ENCODE data around the gene NBL1.
"Not testable (repeated sequence)": the region's sequence is repeated elsewhere in the genome, so short reads cannot be mapped to it uniquely, and the experiment has no call there.

Gene NBL1

GRCh38 chr1:19632211-19632610 lies 11.9 kb upstream of the NBL1 start:
- TF ChIP-seq CTCF (IDR thresholded peaks at IDR 0.05; ENCODE audit: low read depth, low read length, poor library complexity, severe bottlenecking) (no peak), EZH2phosphoT487 (IDR thresholded peaks at IDR 0.05; ENCODE audit: borderline replicate concordance, low read length) (no peak)
- no peaks in the 10 kb centered on the region for H3K9me2 ChIP-seq (replicated peaks; ENCODE audit: control insufficient read depth, low read length)
- H3K36me3 ChIP-seq (ENCODE audit: control insufficient read depth, low read length), result peaks cover 11% of the 10 kb centered on the region
- H3K4me2 ChIP-seq (ENCODE audit: low read length), result no peak overlapping the region
- H3F3A ChIP-seq (ENCODE audit: control insufficient read depth, insufficient read depth), result 0 out of 2 replicates have a peak, but pooled peaks cover 2% of the 10 kb centered on the region
- no peaks in the 10 kb centered on the region for H3K4me1 ChIP-seq (ENCODE audit: control insufficient read depth, low read length)
- H3K27me3 ChIP-seq (ENCODE audit: control insufficient read depth, low read length), result no peaks in the 10 kb centered on the region
- no peaks in the 10 kb centered on the region; the same call in 1 of the 2 replicates for H4K20me1 ChIP-seq (ENCODE audit: control insufficient read depth, insufficient read depth, low read depth, low read length)
- H3K79me2 ChIP-seq (ENCODE audit: control insufficient read depth, low read length), result no peaks in the 10 kb centered on the region
- H3K9me3 ChIP-seq (ENCODE audit: control insufficient read depth, insufficient read depth, low read length), result no peaks in the 10 kb centered on the region
- no peak overlapping the region for H3K27ac ChIP-seq (ENCODE audit: low read depth, low read length)
- no peak overlapping the region for H3K4me3 ChIP-seq (ENCODE audit: low read length)

- Histone ChIP-seq H3K9me2 (replicated peaks; ENCODE audit: control insufficient read depth, low read length) (no peaks in the 10 kb centered on the region), H3K27ac (ENCODE audit: low read depth, low read length) (no peak overlapping the region), H3K4me1 (ENCODE audit: control insufficient read depth, low read length) (no peaks in the 10 kb centered on the region), H3K79me2 (ENCODE audit: control insufficient read depth, low read length) (no peaks in the 10 kb centered on the region), H4K20me1 (ENCODE audit: control insufficient read depth, insufficient read depth, low read depth, low read length) (no peaks in the 10 kb centered on the region; the same call in 1 of the 2 replicates), H3K4me3 (ENCODE audit: low read length) (no peak overlapping the region), H3K27me3 (ENCODE audit: control insufficient read depth, low read length) (no peaks in the 10 kb centered on the region), H3K36me3 (ENCODE audit: control insufficient read depth, low read length) (peaks cover 5% of the 10 kb centered on the region; the same call in 1 of the 2 replicates), H3K4me2 (ENCODE audit: low read length) (no peak overlapping the region), H3K9me3 (ENCODE audit: control insufficient read depth, insufficient read depth, low read length) (no peaks in the 10 kb centered on the region), H3F3A (ENCODE audit: control insufficient read depth, insufficient read depth) (0 out of 2 replicates have a peak, but pooled peaks cover 2% of the 10 kb centered on the region)
- no peak for TF ChIP-seq CTCF (IDR thresholded peaks at IDR 0.05; ENCODE audit: low read depth, low read length, poor library complexity, severe bottlenecking)
- no peak for TF ChIP-seq EZH2phosphoT487 (IDR thresholded peaks at IDR 0.05; ENCODE audit: borderline replicate concordance, low read length)
These were observed 11.0 kb upstream of the NBL1 start for GRCh38 chr1:19633106-19633505.

GRCh38 chr1:19635064-19635463 lies 9.0 kb upstream of the NBL1 start:
- not testable (repeated sequence) for H3K79me2 ChIP-seq (ENCODE audit: control insufficient read depth, low read length); H3K9me3 ChIP-seq (ENCODE audit: control insufficient read depth, insufficient read depth, low read length); H3K36me3 ChIP-seq (ENCODE audit: control insufficient read depth, low read length); H4K20me1 ChIP-seq (ENCODE audit: control insufficient read depth, insufficient read depth, low read depth, low read length); H3F3A ChIP-seq (ENCODE audit: control insufficient read depth, insufficient read depth); H3K4me3 ChIP-seq (ENCODE audit: low read length); H3K9me2 ChIP-seq (replicated peaks; ENCODE audit: control insufficient read depth, low read length); H3K27ac ChIP-seq (ENCODE audit: low read depth, low read length); H3K27me3 ChIP-seq (ENCODE audit: control insufficient read depth, low read length); H3K4me1 ChIP-seq (ENCODE audit: control insufficient read depth, low read length); H3K4me2 ChIP-seq (ENCODE audit: low read length)

- Histone ChIP-seq H4K20me1 (ENCODE audit: control insufficient read depth, insufficient read depth, low read depth, low read length) (no peaks in the 10 kb centered on the region), H3K27ac (ENCODE audit: low read depth, low read length) (no peak overlapping the region), H3K27me3 (ENCODE audit: control insufficient read depth, low read length) (peaks cover 3% of the 10 kb centered on the region; the same call in 1 of the 2 replicates), H3K4me2 (ENCODE audit: low read length) (no peak overlapping the region), H3K4me1 (ENCODE audit: control insufficient read depth, low read length) (no peaks in the 10 kb centered on the region), H3K9me3 (ENCODE audit: control insufficient read depth, insufficient read depth, low read length) (no peaks in the 10 kb centered on the region), H3F3A (ENCODE audit: control insufficient read depth, insufficient read depth) (no peaks in the 10 kb centered on the region), H3K4me3 (ENCODE audit: low read length) (no peak overlapping the region), H3K79me2 (ENCODE audit: control insufficient read depth, low read length) (no peaks in the 10 kb centered on the region), H3K9me2 (replicated peaks; ENCODE audit: control insufficient read depth, low read length) (no peaks in the 10 kb centered on the region), H3K36me3 (ENCODE audit: control insufficient read depth, low read length) (no peaks in the 10 kb centered on the region)
- TF ChIP-seq CTCF (IDR thresholded peaks at IDR 0.05; ENCODE audit: low read depth, low read length, poor library complexity, severe bottlenecking), result no peak
- TF ChIP-seq EZH2phosphoT487 (IDR thresholded peaks at IDR 0.05; ENCODE audit: borderline replicate concordance, low read length), result no peak
These were observed 8.5 kb upstream of the NBL1 start for GRCh38 chr1:19635646-19636045.

All from DOHH2 (cell line).